DMS53 (cell line): Measurements from ENCODE around the gene FASN.

Experiments used
- DNase-seq: peaks from one replicate; lab custom pipeline; 2025; lab: John Stamatoyannopoulos, UW

The FASN gene

DNA sequence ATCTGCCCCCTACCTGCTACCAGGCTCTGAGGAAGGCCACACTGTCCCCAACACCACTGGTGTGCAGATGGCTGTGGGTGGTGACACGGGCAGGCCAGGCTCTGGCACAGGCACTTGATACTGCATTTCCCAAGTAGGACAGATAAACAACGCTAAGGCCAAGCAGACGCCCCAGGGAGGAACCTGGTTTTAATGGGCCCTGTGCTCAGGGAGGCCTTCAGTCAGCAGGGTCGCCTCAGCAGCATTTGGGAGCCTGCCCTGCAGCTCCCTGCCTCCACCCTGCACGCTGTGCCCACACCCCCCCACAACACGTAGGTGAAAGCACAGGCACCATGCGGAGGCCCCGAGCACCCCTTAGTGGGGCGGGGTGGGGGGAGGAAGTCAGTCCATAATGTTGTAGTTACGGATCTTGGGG lies 3.3 kb upstream of the FASN start:
- no peak for DNase-seq

DNA sequence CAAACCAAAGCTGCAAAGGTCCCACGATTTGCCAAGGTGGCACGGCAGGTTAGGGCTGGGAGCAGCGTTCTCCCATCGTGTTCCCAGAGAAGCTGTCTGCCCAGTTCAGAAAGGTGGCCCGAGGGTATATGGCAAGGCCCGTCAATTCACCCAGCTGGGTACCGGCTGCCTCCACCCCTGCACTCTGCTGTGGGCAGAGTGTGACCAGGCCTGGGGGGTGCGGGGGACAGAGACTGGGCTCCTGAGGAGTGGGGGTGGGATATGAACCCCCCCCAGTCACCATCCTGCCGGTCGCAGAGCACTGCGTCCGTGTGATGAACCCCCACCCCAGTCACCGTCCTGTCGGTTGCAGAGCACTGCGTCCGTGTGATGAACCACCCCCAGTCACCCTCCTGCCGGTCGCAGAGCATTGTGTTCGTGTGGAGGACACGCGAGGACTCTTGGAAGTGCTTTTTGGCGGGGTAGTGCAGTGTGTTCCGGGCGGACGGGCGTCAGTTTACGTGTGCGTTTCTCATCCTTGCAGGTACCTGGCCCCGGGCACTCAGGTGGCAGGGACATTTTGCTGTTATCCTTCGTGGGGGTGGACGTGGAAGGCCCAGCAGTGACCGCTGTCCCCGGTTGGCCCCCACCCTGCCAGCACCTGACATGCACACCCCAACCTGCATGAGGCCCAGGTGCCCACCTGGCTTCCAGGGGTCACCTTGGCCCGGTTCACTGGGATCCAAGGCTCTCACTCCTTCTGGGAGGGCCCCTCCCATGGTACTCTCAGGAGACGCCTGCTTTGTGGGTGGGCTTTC lies 2.7 kb upstream of the FASN start:
- DNase-seq: no peak

- peak; percentile 92 for DNase-seq
Observed at GRCh38 chr17:82098939-82099763, 1.1 kb upstream of the FASN start.

DNA sequence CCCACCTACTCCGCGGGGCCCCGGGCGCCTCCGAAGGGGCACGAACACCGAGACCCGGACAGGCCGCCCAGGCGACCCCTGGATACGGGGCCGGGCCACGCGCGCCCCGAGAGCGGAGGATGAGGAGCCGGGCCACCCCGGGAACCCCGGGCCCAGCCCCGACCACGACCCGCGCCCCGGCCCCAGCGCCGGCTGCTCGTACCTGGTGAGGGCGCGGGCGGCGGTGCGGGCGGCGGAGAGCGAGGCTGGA lies 192 bp downstream of the FASN start:
- DNase-seq: no peak

DNA sequence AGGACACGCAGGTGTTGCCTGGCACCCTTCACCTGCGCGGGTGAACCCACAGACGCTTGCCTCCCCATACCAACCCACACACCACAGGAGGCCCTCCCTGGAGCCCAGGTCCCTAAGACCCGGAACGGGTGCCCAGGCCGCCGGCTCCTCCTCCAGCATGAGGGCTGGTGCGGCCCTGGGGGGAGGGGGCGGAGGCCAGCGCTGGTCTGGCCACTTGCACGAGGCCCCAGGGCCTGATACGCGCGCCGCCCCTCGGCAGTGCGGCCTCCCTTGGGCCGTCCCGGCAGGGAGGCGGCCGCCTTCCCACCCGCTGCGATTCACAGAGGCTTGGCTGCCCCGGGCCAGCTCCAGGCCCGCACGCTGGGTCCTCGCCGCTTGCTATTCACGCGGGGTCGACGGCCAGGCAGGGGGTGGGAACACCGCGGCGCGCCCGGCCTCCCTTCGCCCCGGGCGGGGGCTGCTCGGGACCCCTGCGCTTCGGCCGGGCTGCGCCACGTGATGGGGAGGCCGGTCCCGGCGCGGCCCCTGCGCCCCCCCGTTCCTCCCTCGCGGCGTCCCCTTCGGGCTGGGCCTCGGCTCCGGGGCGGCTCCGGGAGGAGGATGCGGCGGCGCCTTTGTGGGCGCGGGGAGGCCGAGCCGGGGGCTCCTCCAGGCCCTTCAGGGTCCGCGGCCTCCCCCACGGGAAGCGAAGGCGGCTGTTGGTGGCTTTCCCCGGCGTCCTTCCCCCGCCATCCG lies 685 bp downstream of the FASN start:
- DNase-seq: peak; percentile 84

DNA sequence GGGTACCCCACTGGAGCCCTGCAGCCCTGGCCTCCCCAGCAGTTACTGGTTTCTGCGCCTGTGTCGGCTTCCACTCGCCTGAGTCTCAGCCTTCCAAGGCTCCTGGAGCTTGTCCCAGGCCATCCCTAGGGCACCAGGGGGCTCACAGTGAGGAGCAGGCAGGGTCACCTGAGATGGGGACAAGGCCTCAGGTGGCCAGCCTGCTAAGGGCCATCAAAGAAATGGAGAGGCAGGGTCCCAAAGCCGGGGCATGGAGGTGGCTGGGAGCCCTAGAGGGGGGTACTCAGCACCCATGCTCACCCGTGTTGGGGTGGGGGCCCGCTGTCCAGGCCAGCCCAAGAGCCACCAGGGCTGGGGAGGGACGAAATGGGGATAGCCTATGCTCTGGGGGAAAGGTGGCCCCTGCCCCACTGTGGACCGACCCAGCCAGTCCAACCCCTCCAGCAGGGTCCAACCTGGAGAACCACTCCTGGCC lies 1.3 kb downstream of the FASN start:
- no peak for DNase-seq

DNA sequence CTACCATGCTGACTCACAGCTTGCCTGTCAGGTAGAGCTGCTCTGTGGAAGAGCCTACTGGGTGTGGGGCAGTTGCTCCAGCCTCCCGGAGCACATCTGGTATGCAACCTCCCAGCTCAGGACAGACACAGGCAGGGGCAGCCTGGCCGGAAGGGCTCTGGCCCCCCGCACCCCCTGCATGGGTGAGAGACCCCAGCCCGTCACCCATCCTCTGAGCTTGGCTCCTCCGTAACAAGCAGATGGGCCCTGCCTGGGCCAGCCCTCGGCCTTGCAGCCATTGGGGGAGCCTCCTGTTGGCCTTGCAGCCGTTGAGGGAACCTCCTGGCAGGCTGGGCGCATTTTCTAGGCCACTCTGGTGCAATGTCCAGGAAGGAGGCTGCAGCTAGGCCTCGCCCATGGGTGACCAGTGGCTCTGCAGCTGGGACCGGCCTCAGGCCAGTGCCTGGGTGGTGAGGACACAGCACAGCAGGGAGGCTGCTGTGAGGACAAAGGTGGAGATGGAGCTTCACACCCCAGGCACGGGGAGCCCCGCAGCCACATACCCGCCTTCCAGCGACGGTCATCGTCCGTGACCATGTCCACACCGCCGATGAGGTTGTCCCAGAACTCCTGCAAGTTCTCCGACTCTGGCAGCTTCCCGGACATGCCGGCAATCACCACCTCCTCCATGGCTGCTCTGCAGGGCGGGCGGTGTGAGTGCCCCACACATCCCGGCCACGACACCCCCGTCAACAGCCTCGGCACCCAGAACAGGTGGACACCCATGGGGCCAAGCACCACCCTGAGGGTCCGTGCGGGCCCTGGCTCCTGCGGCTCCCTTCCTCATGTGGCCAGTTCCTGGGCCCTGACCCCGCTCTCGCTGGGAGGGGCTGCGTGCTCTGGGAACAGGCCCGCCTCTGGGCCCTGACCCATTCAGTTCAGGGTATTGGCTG lies 2.0 kb downstream of the FASN start:
- DNase-seq: no peak

- no peak for DNase-seq
Observed at GRCh38 chr17:82094931-82095776, 2.9 kb downstream of the FASN start.

DNA sequence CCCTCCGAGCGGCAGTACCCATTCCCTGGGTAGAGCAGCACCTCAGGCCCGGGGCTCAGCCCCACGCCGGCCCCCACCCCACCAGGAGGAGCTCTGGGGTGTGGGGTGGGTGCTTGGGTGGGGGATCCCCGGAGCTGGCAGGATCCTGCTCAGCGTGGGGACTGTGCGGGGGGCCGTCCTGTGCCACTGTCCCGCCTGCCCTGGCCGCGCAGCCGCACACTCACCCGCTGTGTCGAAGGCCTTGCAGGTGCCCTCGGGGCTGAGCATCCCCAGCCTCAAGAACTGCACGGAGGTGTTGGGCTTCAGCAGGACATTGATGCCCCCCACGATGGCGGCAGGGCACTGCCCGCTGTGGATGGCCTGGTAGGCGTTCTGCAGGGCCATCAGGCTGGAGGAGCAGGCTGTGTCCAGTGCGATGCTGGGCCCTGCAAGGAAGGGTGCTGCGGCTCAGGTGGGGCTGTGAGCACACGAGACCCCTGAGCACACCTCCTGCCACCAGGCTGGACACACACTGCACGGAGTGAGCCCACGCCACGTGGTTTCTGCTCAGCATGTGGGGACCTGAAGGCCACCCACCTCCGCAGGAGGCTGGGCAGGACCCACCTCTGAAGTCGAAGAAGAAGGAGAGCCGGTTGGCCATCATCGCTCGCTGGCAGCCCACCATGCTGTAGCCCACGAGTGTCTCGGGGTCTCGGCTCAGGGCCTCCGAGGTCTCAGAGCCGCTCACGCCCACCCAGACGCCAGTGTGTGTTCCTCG lies 4.9 kb downstream of the FASN start:
- DNase-seq: no peak

- no peak for DNase-seq
Observed at GRCh38 chr17:82092628-82092994, 5.4 kb downstream of the FASN start.

DNA sequence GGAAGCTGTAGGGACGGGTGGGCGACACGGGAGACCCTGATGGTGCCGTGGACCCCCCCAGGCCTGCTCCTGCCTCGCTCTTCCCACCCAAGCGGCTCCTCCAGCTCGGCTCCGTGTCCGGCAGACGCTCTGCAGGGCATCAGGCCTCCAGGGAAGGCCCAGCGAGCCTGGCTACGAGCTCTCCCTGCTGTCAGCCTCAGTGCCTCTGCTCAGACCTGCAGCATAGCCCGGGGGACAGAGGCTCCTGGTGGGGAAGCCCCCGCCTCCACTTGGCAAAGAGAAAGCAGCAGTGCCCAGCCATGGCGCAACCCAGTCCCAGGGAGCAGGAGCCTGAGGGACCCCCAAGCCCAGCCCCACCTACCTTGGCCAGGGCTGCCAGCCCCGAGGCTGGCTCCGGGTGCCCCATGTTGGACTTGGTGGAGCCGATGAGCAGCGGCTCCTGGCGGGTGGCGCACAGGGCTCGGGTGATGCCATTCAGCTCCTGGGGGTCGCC lies 5.9 kb downstream of the FASN start:
- no peak for DNase-seq

- DNase-seq: no peak
Observed at GRCh38 chr17:82091264-82092066, 6.6 kb downstream of the FASN start.

DNA sequence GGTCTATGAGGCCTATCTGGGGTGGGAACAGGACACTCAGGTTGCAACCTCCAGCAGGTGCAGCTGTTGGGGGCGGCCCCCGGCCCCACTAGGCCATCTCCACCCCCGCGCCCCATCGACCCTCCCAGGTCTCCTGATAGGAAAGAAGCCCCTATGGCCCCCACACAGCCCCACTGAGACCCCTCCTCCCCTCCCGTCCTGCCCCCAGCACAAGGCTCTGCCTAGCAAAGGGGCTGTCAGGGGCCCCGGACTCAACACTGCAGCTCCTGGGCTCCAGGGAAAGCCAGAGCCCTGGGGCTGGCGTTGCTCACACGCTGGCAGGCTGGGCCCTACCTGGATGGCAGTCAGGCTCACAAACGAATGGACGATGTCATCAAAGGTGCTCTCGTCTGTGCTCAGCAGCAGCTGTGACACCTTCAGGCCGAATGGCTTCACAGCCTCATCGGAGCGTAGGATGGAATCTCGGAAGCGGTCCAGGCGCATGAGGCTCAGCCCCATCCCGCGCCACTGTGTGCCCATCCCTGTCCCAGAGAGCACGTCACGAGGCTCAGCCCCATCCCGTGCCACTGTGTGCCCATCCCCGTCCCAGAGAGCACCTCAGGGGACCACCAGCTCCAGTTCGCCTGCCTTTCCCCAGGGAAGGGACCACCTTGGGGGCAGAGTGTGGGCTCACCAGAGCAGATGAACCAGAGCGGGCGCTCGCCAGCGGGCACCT lies 7.3 kb downstream of the FASN start:
- DNase-seq: peak; percentile 50

GRCh38 chr17:82089723-82090548 lies 8.1 kb downstream of the FASN start:
- DNase-seq: no peak

GRCh38 chr17:82088838-82089722 lies 9.0 kb downstream of the FASN start:
- no peak for DNase-seq
